GM21576 (cell line): ENCODE measurements around the gene TRABD2A.
"Not testable (repeated sequence)": the region's sequence is repeated elsewhere in the genome, so short reads cannot be mapped to it uniquely, and the experiment has no call there.

Experiments
- ATAC-seq: cut with Tn5 transposase; IDR thresholded peaks from one replicate; pipeline ENCODE4 v1.9.1; 2021; ENCODE audit warnings: mild to moderate bottlenecking, moderate library complexity; ENCODE audit not compliant: unreplicated experiment

TRABD2A gene

DNA sequence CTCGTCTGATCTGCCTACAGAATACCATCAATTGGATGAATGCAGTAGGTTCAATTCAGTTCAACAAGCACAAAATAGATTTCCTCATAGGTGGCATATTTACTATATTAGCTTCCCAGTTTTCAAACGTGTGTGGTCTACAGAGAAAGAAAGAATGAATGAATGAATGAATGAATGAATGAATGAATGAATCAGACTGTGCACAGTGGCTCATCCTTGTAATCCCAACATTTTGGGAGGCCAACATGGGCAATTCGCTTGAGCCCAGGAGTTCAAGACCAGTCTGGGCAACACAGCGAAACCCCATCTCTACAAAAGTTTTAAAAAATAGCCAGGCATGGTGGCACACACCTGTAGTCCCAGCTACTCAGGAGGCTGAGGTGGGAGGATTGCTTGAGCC, 94.9 kb downstream of the TRABD2A start:
- no peak for ATAC-seq

DNA sequence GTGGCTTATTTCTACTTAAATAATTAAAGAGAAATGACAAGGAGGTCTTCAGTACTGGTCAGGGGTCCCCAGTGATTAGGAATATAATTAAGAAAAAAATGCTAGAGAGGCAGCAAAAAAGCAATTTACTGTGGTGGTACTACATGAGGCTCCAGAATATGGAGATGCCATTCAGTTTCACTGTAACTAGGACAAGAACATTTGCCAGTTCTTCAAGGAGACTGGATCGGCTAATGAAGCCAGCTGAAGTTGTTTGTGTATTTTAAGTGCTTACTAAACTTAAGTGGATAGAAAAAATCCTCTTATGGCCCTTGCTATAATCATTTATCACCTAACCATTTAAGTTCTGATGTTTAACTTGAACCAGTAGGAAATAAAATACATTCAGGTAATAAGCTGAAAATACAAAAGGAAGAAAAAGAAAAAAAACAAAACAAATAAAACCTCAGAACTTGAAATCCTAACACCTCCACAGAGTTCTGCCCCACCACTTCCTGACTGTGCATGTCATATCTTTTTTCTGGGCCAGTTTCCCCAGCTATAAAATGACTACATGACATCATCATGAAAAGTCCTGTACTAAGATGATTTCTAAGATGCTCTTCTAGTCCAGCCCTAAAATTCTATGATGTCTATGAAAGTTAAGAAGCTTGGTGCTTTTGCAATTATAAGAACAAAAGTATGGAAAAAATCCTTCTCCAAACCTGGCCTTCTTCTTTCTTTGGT, 98.0 kb downstream of the TRABD2A start:
- no peak for ATAC-seq

DNA sequence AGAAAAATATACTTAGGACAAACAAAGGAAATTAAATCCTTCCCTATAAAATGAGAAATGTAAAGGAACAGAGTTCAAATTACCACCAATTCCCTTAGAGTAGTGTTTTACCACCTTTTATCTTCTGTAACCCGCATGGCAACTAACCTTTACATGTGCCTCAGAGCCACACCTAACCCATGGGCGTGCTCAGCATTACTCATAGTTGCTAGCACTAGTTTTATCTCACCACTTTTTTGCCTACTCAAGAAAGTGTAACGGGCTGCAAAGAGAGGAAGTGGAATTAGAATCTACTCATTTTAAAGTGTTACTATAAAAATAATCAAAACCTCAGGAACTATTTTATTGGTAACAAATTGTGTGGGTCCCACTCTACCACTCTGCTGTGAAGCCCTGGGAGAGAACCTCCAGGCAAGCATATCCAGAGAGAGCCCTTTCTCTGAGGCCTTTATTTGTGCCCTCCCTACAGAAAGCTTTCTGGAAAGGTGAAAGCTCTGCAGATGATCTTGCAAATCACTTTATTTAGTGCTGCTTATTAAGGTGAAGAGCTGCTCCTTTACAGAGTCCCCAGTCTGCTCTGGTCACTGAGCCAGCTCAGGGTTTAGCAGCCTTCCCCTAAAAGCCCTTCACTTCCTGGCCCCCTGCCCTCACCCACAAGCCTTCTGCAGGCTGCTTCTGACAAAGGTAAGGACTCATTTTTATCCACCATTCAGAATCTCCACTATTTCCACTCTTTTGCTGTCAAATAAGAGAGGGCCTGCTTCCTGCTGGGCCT, 98.8 kb downstream of the TRABD2A start:
- ATAC-seq: peak; percentile 88

DNA sequence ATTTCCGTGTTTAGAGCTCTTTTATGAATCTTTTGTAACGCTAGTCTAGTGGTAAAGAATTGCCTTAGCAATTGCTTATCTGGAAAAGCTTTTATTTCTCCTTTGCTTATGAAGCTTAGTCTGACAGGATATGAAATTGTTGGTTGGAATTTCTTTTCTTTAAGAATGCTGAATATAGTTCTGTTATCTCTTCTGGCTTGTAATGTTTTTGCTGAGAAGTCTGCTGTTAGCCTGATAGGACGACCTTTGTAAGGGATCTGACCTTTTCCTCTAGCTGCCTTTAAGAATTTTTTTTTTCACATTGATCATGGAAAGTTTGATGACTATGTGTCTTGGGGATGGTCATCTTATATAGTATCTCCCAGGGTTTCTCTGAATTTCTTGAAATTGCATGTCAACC, 101.1 kb downstream of the TRABD2A start:
- ATAC-seq: no peak

DNA sequence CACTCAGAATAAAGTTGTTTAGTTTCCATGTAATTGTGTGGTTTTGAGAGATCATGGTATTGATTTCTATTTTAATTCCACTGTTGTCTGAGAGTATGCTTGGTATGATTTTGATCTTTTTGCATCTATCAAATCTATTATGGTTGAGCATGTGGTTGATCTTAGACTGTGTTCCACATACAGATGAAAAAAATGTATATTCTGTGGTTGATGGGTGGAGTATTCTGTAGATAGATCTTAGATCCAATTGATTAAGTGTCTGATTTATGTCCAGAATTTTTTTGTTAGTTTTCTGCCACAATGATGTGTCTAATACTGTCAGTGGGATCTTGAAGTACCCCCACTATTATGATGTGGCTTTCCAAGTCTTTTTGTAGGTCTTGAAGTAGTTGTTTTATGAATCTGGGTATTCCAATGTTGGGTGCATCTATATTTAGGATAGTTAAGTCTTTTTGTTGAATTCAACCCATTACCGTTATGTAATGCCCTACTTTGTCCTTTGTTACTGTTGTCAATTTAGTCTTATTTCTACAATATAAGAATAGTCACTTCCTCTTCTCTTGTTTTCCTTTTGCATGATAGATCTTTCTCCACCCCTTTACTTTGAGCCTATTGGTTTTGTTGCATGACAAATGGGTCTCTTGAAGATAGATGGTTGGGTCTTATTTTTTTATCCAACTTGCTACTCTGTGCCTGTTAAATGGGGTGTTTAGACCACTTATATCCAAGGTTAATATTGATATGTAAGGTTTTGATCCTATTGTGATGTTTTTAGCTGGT, 101.8 kb downstream of the TRABD2A start:
- ATAC-seq: no peak

DNA sequence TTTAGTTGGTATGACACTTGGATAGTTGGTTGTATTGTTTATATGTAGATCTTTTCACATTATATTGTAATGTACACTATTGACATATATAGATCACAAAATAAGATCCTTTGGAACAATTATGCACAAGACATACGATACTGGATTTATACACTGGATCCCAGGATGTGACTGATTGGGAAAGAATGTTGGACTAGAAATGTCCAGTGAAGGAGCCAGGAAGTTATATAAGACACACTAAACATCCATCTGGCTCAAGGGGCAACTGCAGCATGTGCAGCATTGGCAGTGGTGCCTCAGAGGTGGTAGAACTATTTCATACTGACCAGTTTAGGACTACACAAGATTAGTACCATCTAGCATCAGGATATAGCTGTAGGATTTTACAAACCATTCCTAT, 104.9 kb downstream of the TRABD2A start:
- no peak for ATAC-seq

DNA sequence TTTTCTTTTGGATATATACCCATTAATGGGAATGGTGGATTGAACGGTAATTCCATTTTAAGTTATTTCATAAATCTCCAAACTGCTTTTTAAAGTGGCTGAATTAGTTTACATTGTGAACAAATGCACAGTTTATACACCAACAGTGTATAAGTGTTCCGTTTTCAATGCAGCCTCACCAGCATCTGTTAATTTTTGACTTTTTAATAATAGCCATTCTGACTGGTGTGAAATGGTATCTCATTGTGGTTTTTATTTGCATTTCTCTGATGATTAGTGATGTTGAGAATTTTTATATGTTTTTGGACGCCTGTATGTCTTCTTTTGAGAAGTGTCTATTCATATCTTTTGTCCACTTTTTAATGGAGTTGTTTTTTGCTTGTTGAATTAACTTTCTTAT, 107.3 kb downstream of the TRABD2A start:
- ATAC-seq: not testable (repeated sequence)
